Right hindlimb (tissue), 1 donor: ENCODE data around the gene BNC2.

ENCODE experiments used
- DNase-seq: peaks from one replicate; pipeline ENCODE4 v3.0.0-alpha.2; 2018

BNC2 gene

DNA sequence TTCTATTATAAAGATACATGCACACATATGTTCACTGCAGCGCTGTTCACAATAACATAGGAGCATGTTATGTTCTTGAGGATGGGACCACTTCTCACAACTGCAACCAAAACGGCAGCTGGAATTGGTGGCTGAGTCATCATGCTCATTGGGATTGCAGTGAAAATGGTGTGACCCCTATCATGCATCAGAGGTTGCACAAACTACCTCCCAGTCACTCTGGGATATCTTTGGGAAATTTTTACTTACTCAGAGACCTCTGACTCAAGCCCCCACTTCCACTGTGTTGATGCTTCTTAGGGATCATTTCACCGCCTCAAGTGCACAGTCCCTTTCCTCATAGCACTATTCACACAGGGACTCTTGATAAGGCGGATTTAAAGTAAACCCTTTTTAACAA, 474.1 kb downstream of the BNC2 start:
- no peak for DNase-seq

DNA sequence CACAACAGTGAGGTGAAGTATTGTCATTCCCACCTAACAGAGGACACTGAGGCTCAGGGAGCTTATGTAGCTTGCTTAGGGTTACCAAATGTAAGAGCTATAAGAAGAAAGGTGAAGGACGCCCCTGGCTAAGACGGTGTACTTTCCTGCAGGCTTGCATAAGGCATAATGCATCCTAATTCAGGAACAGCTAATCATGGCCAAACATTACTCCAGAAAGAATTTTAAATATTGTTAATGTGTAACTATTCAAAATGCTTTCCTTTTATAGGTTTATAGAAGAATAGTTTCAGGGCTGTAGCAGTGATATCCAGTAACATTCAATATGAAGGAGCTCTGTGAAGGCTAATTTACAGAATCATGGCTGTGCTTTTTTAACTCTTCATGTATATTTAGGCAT, 479.1 kb downstream of the BNC2 start:
- DNase-seq, result no peak

DNA sequence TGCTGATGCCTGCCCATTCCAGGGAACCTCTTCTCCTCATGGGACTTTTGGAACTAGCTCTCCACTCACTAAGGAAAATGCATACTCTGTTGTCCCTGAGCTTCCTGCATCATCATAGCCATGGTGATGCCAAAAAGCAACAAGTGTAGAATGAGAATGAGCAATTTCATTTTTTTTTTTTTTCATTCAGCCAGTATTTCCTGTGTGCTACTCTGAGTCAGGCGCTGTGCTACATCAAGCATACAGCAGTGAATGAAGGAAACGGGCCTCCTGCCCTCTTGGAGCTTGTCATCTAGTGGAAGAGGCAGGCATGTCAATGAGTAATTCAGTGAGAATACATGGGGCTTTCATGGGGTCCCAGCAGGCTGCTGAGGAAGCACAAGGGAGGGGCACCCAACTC, 483.1 kb downstream of the BNC2 start:
- no peak for DNase-seq

DNA sequence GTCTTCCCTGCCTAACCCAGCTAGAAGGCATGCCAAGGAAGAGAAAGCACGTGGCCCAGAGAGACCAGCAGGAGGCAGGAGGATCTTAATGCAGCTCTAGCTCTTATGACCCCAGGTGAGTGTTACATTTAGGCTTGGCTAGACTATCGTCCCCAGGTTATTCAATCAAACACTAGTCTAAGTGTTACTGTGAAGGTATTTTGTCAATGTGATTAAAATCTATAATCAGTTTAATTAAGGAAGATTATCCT, 483.7 kb downstream of the BNC2 start:
- no peak for DNase-seq

DNA sequence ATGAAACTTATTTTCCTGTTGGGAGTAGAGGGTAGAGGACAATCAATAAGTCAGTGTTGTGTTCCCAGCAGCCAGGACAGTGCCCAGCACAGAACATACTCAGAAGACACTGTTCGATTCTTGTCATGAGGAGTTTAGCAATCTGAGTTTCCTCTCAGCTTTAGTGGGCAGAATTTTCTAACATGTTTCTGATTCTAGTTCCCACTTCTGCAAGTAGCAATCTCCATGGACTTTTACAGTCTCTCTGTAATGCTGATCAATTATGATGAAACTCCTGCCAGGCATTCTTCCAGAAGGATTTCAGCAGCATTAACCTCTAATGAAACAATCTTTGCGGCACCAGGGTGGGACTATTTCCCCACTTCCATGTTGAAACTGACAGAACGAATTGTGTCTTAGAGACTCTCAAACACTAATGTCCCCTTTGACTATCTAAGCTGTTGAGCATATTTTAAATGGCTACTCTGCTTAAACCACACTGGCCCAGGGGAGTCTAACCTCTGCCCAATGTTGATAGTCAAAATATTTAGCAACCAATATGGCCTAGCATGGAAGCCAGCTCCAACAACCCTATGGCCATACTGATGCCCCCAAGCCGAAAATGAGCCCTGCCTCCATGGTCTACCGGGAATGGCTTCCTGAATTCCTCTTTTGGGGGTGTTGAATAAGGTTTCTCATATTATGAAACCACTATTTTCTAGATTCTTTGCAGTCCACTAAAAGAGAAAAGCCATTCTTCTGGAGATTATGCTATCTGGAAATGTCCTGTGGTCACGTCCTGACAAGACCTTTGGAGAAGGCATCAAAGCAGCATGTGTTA, 484.3 kb downstream of the BNC2 start:
- no peak for DNase-seq

DNA sequence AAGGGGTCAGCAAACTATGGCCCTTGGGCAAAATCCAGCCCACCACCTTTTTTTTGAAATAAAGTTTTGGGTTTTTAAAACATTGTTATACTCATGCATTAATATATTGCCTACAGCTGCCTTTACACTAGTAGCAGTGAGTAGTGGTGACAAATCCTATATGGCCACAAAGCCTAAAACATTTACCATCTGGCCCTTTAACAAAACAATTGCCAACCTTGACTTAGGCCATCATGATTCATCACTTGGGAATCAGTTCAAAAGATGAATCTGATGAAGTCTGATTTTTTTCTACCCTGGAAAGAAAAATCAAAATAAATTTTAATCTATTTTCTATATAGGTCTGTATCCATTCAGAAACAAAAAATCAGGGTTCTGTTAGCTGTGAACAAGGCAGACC, 484.9 kb downstream of the BNC2 start:
- no peak for DNase-seq

DNA sequence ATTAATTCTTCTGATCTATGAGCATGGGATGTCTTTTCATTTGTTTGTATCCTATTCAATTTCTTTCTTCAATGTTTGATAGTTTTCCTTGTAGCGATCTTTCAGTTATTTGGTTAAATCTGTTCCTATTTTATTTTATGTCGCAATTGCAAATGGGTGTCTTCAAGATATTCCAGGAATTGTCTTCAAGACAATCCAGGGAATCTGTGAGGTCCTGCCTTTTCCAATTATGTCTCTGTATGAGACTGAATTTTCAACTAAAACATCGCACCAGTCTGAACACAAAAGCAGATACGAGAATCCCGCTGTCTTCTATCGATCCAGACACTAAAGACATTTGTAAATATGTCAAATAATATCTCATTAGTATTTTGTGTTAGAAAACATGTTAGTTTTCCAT, 485.5 kb downstream of the BNC2 start:
- DNase-seq, result no peak

DNA sequence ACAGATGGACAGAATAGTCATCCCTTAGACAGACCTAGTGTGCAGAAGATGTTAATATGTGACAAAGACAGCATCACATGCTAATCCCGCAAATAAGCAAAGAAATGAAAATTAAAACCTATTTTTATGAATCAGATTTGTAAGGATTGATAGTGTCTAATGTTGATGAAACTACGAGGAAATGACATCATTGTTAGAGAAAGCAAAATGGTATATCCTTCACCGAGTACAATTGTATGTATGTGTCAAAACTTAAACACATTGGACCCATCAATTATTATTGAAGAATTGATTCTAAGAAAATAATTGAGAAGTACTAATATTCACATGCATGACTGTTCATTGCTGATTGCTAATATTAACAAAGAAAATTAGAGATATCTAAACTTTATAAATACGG, 493.2 kb downstream of the BNC2 start:
- DNase-seq, result no peak

DNA sequence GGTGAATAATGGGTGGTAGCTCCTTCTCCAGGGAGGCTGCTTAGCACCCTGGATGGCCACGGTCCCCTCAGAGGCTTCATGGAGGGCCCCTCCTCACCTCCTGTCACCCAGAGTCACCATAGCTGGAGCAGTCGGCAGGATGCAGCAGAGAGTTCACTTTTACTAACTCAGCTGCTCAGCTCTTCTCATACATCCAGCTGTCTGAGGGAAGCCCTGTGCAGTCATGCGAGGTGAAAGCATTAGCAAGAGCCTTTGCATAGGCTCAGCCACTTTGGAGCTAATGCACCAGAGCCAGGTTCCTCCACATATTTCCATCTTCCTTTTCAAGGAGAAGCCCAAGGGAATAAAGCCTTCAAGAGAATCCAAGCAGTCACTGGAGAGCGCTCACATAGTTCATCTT, 499.2 kb downstream of the BNC2 start:
- DNase-seq, result no peak

DNA sequence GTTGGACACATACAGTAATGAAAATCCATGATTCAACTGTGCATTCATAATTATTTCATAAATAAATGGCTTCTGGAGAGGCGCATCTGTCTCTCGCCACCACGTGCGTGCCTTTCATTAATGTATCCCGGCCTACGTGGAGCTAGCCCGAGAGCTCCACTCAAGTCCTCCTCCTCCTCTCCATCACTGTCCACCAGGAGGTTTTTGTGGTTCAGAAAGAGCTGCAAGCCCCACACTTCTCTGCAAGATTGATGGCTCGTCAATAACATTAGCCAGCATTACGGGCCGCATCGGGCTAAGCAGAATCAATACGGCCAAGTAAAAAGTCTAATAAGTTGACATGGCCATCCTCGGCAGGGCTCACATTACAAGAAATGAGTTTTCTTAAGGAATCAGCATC, 499.8 kb downstream of the BNC2 start:
- no peak for DNase-seq

DNA sequence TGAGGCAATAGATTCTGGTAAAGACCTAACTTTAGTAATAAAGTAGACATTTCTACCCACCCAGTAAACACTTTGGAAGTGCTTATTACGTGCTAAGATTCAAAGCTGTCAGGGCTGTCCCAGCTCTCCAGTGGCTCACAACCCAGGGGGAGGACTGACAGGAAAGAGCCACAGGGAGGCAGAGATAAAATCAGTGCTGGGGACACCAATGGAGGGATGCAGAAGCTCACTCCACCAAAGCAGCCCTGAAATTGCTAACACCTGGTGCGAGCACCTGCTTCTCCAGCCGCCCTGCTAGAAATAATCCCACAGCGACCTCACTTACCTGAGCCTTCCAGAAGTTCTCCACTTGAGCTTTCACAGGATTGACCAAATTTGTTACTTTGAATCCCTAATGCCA, 501.0 kb downstream of the BNC2 start:
- no peak for DNase-seq

DNA sequence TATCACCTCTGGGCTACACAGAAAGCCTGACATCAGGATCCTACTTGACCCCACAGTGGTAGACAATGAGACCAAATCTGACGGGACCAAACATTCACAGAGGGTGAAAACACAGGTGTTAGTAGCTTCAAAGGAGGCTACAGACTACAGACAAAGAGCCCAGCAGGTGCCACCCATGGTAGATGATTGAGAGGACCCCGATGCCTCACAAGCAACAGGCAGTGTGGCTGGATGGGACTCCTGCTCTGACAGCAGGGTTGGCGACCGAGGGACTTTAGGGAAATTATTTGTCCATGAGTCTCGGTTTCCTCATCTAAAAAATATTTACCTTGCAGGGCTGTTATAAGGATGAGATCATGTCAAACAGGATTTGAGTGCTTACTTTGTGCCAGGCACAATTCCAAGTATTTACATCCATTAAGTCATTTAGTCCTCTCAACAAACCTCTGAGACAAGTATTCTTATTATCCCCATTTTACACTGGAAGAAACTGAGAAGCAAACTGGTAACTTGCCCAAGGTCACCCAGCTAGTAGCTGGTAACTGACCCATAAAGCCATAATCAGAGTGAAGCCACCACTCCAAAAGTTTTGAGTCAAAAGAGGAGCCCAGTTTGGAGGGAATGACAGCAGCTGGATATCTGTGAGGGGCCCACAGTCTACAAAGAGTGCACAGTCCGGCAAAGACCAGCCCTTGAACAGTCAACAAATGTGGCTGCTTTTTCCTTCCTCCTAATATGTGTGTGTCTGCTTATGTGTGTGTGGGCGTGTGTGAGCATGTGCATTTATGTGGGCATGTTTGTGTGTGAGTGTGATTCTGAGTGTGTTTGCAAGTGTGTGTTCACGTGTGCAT, 502.0 kb downstream of the BNC2 start:
- DNase-seq, result no peak

DNA sequence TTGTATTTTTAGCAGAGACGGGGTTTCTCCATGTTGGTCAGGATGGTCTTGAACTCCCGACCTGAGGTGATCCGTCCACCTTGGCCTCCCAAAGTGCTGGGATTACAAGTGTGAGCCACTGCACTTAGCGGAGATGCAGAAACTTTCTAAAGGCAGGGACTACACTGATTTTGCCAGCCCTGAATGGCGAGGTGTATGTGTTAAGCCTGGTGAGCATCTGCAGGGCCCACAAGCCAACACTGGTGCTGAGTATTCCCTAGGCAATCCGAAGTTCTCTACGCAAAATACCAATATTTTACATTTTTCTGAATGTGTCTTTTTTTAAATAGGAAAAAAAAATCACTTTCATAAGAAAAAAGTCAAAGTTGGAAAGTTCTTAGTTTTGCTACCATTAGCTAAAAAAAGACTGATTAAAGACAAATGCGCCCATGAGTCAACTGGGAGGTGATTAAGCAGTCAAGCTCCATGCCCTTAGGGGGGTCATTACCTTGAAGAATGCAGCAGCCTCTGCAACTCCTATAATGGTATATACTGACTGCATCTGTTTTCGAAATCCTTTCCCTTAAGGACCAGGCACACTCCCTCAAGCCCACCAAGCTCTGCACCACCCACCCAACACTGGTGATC, 502.8 kb downstream of the BNC2 start:
- no peak for DNase-seq

DNA sequence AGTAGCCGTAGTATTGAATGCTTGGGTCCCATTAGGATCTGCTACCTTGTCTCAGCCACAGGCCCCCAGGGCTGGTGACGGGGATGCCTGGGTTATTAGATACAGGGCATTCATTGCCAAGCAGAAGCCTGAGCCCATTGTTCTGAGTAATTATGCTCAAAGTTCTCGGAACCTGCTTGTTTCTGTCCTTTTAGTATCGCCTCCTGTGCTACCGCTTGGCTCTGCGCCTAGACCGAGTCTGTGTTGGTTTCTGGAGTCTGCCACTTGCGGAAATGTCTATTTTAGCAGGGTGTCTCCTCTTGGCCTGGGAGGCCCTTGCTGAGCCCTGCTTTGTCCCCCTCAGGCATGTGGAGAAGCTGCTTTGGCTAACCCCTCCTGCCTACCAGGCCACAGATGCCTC, 506.1 kb downstream of the BNC2 start:
- DNase-seq, result no peak

DNA sequence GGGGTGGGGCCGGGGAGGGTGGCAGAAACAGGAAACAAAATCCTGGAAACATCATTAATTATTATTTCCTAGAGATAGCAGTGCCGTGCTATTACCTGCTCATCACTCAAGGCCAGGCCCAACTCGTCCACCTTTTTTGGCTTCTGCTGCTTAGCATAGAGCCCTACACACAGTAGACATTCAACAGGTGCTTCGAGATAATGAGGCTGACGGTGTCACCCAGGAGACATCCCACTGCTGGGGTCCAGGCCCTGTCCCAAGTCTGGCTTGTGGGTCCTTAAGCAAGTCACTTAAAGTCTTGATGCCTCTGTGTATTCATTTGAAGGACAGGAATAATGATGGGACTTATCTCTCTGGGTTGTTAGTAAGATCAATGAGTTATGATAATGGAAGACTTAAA, 506.6 kb downstream of the BNC2 start:
- DNase-seq, result no peak

DNA sequence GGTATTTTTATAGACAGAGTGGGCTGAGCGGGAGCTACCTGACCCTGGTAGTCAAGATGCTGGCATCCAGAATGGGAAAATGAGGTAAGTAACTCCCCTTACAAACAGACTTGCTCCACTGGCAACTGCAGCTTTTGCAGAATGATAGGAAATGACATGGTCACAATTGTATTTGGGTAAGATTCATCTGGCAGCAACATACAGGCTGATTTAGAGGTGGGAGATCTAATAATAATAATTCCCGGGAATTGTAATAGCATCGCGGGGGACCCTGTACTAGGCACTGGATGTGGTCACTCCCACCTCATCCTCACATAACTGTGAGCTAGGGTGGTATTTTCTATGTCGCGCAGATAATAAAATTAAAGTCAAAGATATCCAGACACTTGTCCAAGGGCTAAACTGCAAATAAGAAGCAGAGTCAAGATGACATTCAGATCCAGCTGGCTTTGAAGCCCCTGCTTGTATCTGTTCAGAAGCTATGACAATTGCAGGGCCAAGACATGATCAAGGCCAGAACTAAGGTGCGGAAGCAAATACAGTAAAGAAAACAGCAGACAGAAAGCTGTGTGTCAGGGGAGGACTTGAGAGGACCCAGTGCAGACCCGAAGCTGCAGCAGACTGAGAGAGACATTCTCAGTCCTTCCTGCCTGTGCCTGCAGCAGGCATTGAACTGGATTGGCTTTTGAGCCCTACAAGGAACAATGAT, 507.2 kb downstream of the BNC2 start:
- DNase-seq, result no peak

DNA sequence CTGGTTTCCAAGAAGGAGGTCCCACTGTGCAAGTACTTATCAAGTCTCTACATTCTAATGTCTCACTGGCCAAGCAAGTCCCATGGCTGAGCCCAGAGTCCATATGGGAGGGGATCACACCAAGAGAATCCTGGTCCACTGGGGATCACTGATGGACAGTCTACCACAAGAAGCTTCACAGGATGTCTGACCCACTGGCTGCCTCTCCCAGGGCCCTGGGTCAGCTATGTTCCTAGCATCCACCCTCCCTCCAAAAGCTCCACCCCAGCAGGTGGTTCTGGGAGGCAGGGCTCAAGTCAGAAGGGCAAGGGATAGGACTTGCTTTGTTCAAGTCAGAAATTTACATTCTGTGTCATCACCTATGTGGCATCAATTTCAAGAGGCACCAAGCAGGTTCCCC, 508.5 kb downstream of the BNC2 start:
- no peak for DNase-seq

DNA sequence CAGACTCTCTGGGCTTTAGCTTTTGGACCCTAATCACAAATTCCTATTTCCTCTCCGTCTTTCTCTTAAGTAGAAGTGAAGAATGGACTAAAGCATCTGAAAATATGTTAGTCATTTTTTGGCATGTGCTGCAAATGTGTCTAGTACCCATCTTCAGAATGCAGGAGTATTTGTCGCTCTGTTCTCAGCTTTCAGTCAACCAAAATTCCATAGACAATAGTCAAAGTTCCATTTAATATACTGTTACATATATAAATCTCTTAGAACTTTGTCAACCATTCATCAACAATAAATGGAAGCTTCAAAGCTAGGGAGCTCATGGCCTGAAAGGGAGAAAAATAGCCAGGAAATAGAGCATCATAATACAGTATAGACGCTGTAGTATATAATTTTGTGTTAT, 509.4 kb downstream of the BNC2 start:
- DNase-seq, result no peak

DNA sequence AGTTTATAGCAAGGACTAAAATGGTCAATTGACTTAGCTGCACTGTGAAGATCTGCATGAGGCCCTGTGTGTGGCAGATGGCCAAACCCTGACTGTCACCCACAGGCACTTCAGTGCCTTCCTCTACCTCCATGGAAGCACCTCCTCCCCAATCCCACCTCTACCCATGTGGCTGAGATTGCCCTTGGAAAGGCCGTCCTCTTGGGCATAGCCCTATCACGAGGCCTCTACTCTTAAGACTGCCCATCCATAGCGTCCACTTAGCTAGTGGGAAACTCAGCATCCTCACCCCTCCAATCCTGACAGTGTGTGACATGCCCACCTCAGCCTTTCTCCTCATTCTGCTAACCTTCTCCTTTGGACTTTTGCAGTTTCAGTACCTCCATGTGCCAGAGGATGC, 510.2 kb downstream of the BNC2 start:
- DNase-seq, result no peak
